ENCODE measurements around the gene PIK3R4. TPM values are rescaled to one million over a fixed set of nuclear protein-coding genes. Genes with fewer than 3 reads are reported as not detected.

Gene PIK3R4
- total RNA-seq, 2 experiments from 2014 or later = 26.0 to 28.7 TPM

DNA sequence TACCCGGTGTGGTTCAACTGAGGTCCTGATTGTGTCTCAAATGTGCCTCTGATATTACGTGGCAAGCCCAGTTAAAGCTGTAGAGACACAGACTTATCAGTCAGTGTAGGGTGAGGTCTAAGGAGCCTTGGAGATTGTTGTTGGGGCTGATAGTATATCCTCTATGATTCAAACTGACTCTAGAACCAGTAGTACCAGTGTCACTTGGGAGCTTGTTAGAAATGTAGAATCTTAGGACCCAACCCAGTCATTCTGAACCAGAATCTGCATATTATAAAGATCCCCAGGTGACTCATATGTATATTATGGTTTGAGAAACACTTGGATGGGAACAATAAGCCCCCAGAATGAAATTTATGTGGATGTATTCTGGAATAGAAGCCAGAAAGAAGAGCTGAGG, 83.5 kb downstream of the PIK3R4 start:
- no peaks in the 10 kb centered on the region for H3K4me1 Mint-ChIP-seq
- DNase-seq = no peak
- H3K4me3 Mint-ChIP-seq = no peak overlapping the region
- no peaks in the 10 kb centered on the region for H3K9me3 Mint-ChIP-seq
- no peaks in the 10 kb centered on the region for H3K27me3 Mint-ChIP-seq
- CTCF ChIA-PET = no interaction called here
- H3K36me3 Mint-ChIP-seq (ENCODE audit: low read depth) = peaks cover 2% of the 10 kb centered on the region
- POLR2A ChIA-PET = no interaction called here
- no peak overlapping the region for H3K27ac Mint-ChIP-seq

GRCh38 chr3:130662501-130662996, 84.1 kb downstream of the PIK3R4 start:
- DNase-seq = no peak
- ChIA-PET CTCF (no interaction called here), POLR2A (interaction anchor here (0.7 kb wide), 1 partner anchor 403 kb away, joined by 7 read pairs; no protein-coding TSS in a partner anchor)
- no peaks in the 10 kb centered on the region for H3K9me3 Mint-ChIP-seq
- H3K4me1 Mint-ChIP-seq = no peaks in the 10 kb centered on the region
- no peak overlapping the region for H3K4me3 Mint-ChIP-seq
- no peak overlapping the region for H3K27ac Mint-ChIP-seq
- no peaks in the 10 kb centered on the region for H3K27me3 Mint-ChIP-seq
- H3K36me3 Mint-ChIP-seq (ENCODE audit: low read depth) = peaks cover 2% of the 10 kb centered on the region

- no peaks in the 10 kb centered on the region for H3K27me3 Mint-ChIP-seq
- no peak for DNase-seq
- H3K27ac Mint-ChIP-seq = no peak overlapping the region
- H3K36me3 Mint-ChIP-seq (ENCODE audit: low read depth) = peaks cover 2% of the 10 kb centered on the region
- ChIA-PET POLR2A (interaction anchor here (0.7 kb wide), 1 partner anchor 402 kb away, joined by 7 read pairs; no protein-coding TSS in a partner anchor), CTCF (no interaction called here)
- no peaks in the 10 kb centered on the region for H3K9me3 Mint-ChIP-seq
- H3K4me1 Mint-ChIP-seq = no peaks in the 10 kb centered on the region
- H3K4me3 Mint-ChIP-seq = no peak overlapping the region
Observed at GRCh38 chr3:130661140-130661891, 85.3 kb downstream of the PIK3R4 start.

DNA sequence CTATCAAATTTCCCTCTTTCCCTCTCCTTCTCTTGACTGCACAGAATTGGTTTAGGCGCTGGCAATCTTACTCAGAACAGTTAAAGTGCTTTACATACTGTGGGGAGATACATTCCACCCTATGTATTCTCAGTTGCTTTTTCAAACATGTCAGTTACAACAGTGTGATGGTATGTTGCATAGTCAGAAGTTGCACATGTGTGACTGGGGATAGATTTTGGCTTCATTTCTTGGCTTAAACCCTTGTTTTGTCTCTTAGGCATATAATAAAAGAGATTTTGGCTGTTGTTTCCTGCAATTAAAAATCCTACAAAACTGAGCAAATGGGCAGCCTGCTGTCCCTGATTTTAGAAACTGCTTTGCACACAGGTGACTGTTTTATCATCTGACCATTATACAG, 86.7 kb downstream of the PIK3R4 start:
- Mint-ChIP-seq H3K4me3 (no peak overlapping the region), H3K9me3 (no peaks in the 10 kb centered on the region), H3K36me3 (ENCODE audit: low read depth) (peaks cover 2% of the 10 kb centered on the region), H3K27me3 (no peaks in the 10 kb centered on the region), H3K4me1 (no peaks in the 10 kb centered on the region), H3K27ac (no peak overlapping the region)
- DNase-seq = no peak
- ChIA-PET CTCF (no interaction called here), POLR2A (no interaction called here)

DNA sequence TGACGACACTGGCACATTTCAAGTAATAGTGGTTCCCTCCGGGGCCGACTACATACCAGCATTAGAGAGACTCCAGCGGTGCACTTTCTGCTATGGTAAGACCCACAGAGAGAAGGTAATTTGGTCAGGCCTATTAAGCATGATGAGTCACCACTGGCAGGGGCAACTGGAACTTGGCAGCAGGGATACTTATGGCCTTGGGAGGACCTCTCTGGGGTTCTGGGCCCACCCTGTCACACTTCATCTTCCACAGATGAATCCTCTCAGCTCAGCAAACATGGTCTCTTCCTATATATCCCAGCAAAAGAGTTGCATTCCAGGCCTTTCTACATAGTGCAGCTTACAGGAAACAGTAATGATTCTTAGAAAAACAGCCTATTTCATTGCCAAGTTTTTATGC, 88.0 kb downstream of the PIK3R4 start:
- H3K27me3 Mint-ChIP-seq = no peaks in the 10 kb centered on the region
- H3K4me1 Mint-ChIP-seq = no peaks in the 10 kb centered on the region
- ChIA-PET CTCF (no interaction called here), POLR2A (no interaction called here)
- no peaks in the 10 kb centered on the region for H3K9me3 Mint-ChIP-seq
- H3K27ac Mint-ChIP-seq = no peak overlapping the region
- H3K4me3 Mint-ChIP-seq = no peak overlapping the region
- DNase-seq = no peak
- no peaks in the 10 kb centered on the region for H3K36me3 Mint-ChIP-seq (ENCODE audit: low read depth)

GRCh38 chr3:130656627-130657026, 90.0 kb downstream of the PIK3R4 start:
- no peak overlapping the region for H3K4me3 Mint-ChIP-seq

DNA sequence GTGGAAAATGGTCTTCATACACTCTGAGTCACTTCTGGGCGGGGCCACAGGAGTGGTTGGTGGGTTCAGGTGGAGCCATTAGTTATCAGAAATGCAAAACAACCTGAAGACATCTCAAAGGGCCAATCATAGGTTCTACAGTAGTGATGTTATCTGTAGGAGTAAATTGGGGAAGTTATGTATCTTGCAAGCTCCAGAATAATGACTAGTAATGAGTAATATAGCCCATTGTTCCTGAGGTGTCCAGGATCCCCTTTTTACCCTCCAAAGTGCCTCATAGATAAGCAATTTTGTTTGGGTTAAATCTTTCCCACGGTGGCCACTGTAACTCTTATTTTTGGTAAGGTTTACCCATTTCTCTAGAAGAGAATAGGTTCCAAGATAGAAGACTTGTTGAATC, 91.7 kb downstream of the PIK3R4 start:
- ChIA-PET POLR2A (no interaction called here), CTCF (no interaction called here)
- H3K36me3 Mint-ChIP-seq (ENCODE audit: low read depth) = no peaks in the 10 kb centered on the region
- no peaks in the 10 kb centered on the region for H3K27me3 Mint-ChIP-seq
- DNase-seq = no peak
- H3K9me3 Mint-ChIP-seq = no peaks in the 10 kb centered on the region
- H3K4me1 Mint-ChIP-seq = no peaks in the 10 kb centered on the region
- no peak overlapping the region for H3K27ac Mint-ChIP-seq
- no peak overlapping the region for H3K4me3 Mint-ChIP-seq

More at GRCh38 chr3:130656627-130657026, 90.0 kb downstream of the PIK3R4 start:
- Mint-ChIP-seq H3K27ac (no peak overlapping the region), H3K27me3 (no peaks in the 10 kb centered on the region), H3K9me3 (no peaks in the 10 kb centered on the region), H3K4me1 (no peaks in the 10 kb centered on the region), H3K36me3 (ENCODE audit: low read depth) (no peaks in the 10 kb centered on the region)
- ChIA-PET POLR2A (no interaction called here), CTCF (interaction anchor here (0.5 kb wide), 1 partner anchor 375 kb away, joined by 3 read pairs; no protein-coding TSS in a partner anchor)
- DNase-seq = no peak

- ChIA-PET CTCF (no interaction called here), POLR2A (no interaction called here)
- no peaks in the 10 kb centered on the region for H3K4me1 Mint-ChIP-seq
- no peaks in the 10 kb centered on the region for H3K27me3 Mint-ChIP-seq
- no peaks in the 10 kb centered on the region for H3K9me3 Mint-ChIP-seq
- H3K4me3 Mint-ChIP-seq = no peak overlapping the region
- no peaks in the 10 kb centered on the region for H3K36me3 Mint-ChIP-seq (ENCODE audit: low read depth)
- H3K27ac Mint-ChIP-seq = no peak overlapping the region
- no peak for DNase-seq
Observed at GRCh38 chr3:130654091-130654490, 92.5 kb downstream of the PIK3R4 start.

- ChIA-PET CTCF (no interaction called here), POLR2A (no interaction called here)
- H3K27ac Mint-ChIP-seq = no peak overlapping the region
Observed at GRCh38 chr3:130649061-130649654, 97.5 kb downstream of the PIK3R4 start.

GRCh38 chr3:130648293-130648692, 98.3 kb downstream of the PIK3R4 start:
- H3K27me3 Mint-ChIP-seq = no peaks in the 10 kb centered on the region
- H3K4me3 Mint-ChIP-seq = no peak overlapping the region
- ChIA-PET POLR2A (no interaction called here), CTCF (interaction anchor here (0.6 kb wide), 1 partner anchor 37 kb away, joined by 4 read pairs; no protein-coding TSS in a partner anchor)
- no peaks in the 10 kb centered on the region for H3K36me3 Mint-ChIP-seq (ENCODE audit: low read depth)
- H3K4me1 Mint-ChIP-seq = no peaks in the 10 kb centered on the region
- no peak for DNase-seq
- H3K27ac Mint-ChIP-seq = no peak overlapping the region
- H3K9me3 Mint-ChIP-seq = no peaks in the 10 kb centered on the region

More at GRCh38 chr3:130649061-130649654, 97.5 kb downstream of the PIK3R4 start:
- H3K9me3 Mint-ChIP-seq = no peaks in the 10 kb centered on the region
- no peaks in the 10 kb centered on the region for H3K27me3 Mint-ChIP-seq
- no peaks in the 10 kb centered on the region for H3K4me1 Mint-ChIP-seq
- DNase-seq = no peak
- no peak overlapping the region for H3K4me3 Mint-ChIP-seq
- no peaks in the 10 kb centered on the region for H3K36me3 Mint-ChIP-seq (ENCODE audit: low read depth)

GRCh38 chr3:130645261-130645660, 101.4 kb downstream of the PIK3R4 start:
- Mint-ChIP-seq H3K9me3 (no peaks in the 10 kb centered on the region), H3K27ac (no peak overlapping the region), H3K4me1 (no peaks in the 10 kb centered on the region), H3K4me3 (no peak overlapping the region), H3K27me3 (peaks cover 5% of the 10 kb centered on the region), H3K36me3 (ENCODE audit: low read depth) (no peaks in the 10 kb centered on the region)
- ChIA-PET CTCF (interaction anchor here (1.0 kb wide), 1 partner anchor 10 kb away, joined by 3 read pairs; no protein-coding TSS in a partner anchor), POLR2A (no interaction called here)
- DNase-seq = no peak

DNA sequence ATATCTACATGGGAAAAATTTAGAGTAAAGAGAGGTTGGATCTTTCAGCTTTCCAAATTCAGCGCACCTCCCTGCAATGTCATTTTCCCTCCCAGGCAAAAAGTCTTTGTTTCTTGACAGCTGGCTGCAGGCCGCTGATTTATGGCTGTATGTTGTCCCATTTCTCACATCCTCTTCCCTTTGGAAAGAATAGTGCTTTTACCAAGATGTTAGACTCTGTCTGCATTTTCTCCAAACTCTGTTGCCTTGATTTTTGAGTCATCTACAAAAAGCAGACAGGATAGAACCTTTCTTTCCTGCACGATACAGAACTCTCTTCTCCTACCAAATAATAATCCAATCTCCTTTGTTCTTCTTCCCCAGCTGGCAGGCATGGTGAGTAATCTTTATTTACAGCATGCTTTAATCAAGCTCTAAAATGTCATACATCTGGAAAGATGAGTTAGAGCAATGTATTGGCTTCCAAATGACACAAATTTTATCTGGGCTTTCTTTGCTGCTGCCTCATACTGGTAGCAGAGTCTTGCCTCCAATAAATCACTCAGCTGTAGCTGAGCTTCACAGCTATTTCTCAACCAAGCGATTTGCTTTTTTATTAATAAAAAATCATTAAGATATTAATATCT, 101.9 kb downstream of the PIK3R4 start:
- no peaks in the 10 kb centered on the region for H3K4me1 Mint-ChIP-seq
- no peaks in the 10 kb centered on the region for H3K36me3 Mint-ChIP-seq (ENCODE audit: low read depth)
- H3K27ac Mint-ChIP-seq = no peak overlapping the region
- CTCF ChIA-PET = interaction anchor here (1.0 kb wide), 1 partner anchor 9 kb away, joined by 3 read pairs; no protein-coding TSS in a partner anchor
- no peaks in the 10 kb centered on the region for H3K9me3 Mint-ChIP-seq
- DNase-seq = no peak
- POLR2A ChIA-PET = no interaction called here
- no peak overlapping the region for H3K4me3 Mint-ChIP-seq
- H3K27me3 Mint-ChIP-seq = peaks cover 5% of the 10 kb centered on the region

DNA sequence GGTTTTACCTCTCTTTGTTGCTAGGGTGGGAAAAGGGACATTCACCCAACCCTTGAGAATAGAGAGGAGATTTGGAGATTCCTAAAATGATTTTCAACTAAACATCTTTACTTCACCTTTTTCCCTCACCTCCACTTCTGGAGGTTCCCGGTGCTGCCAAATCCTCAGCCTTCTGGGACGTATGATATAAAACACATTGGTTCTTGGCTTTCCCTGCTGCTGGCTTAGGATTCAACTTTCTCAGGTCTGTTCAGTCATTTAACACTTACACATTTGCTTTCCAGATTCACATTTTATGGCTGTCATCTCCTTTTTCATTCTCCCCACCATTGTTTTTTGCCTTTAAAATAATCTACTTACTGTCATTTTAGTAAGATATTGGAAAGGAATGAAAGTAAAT, 106.6 kb downstream of the PIK3R4 start:
- no peaks in the 10 kb centered on the region for H3K9me3 Mint-ChIP-seq
- H3K36me3 Mint-ChIP-seq (ENCODE audit: low read depth) = no peaks in the 10 kb centered on the region
- no peak overlapping the region for H3K4me3 Mint-ChIP-seq
- H3K27me3 Mint-ChIP-seq = peaks cover 9% of the 10 kb centered on the region
- ChIA-PET POLR2A (no interaction called here), CTCF (interaction anchor here (0.6 kb wide), 1 partner anchor 37 kb away, joined by 3 read pairs; no protein-coding TSS in a partner anchor)
- no peak for DNase-seq
- no peak overlapping the region for H3K27ac Mint-ChIP-seq
- H3K4me1 Mint-ChIP-seq = no peaks in the 10 kb centered on the region
